ENCODE results near the gene OR10J5.
A peak's percentile ranks its signal among the peaks of the same experiment; 100 is the strongest.

OR10J5 gene

GRCh38 chr1:159493354-159493753, 42.5 kb downstream of the OR10J5 start:
- Histone ChIP-seq H3K27ac (ENCODE audit: low read depth, low read length) (no peak overlapping the region), H2AFZ (ENCODE audit: insufficient read depth, low read length, poor library complexity) (no peak overlapping the region), H3K79me1 (ENCODE audit: low read length) (no peaks in the 10 kb centered on the region), H3K36me3 (ENCODE audit: control insufficient read depth in 1 of 2, insufficient read depth in 2 of 2, low read length in 2 of 2) (no peaks in the 10 kb centered on the region), H3K4ac (ENCODE audit: low read depth, low read length) (no peak overlapping the region), H2AK5ac (ENCODE audit: low read length) (no peak overlapping the region), H3K9me3 (ENCODE audit: insufficient read depth, low read depth, low read length) (no peaks in the 10 kb centered on the region), H3K23ac (ENCODE audit: low read length) (no peak overlapping the region), H3K14ac (ENCODE audit: low read length) (no peak overlapping the region), H2BK120ac (ENCODE audit: insufficient read depth, low read length, poor library complexity) (no peak overlapping the region), H3K9ac (ENCODE audit: low read length) (no peak overlapping the region), H3K27me3 (ENCODE audit: insufficient read depth, low read length) (no peaks in the 10 kb centered on the region), H3K18ac (ENCODE audit: low read length) (no peak overlapping the region), H3K4me3 (ENCODE audit: low read depth, low read length) (no peak overlapping the region), H3K4me1 (ENCODE audit: control insufficient read depth in 1 of 2, insufficient read depth in 2 of 2, low read length in 2 of 2) (no peaks in the 10 kb centered on the region), H4K8ac (ENCODE audit: low read depth, low read length) (no peak overlapping the region), H2BK12ac (ENCODE audit: low read length) (no peak overlapping the region), H3K79me2 (ENCODE audit: control insufficient read depth, insufficient read depth, low read length, poor library complexity) (no peaks in the 10 kb centered on the region), H3K4me2 (ENCODE audit: low read length) (no peak overlapping the region), H2BK5ac (ENCODE audit: low read depth, low read length, poor library complexity) (no peak overlapping the region), H4K91ac (ENCODE audit: low read depth, low read length) (no peak overlapping the region), H4K12ac (ENCODE audit: low read depth, low read length) (no peak overlapping the region)
- no peak for DNase-seq
- WGBS (ENCODE audit: extremely low coverage, insufficient coverage, insufficient read length): no CpG with 5 or more reads among the region's 11 CpGs

GRCh38 chr1:159492575-159493323, 43.1 kb downstream of the OR10J5 start:
- no peak overlapping the region for H4K91ac ChIP-seq (ENCODE audit: low read depth, low read length)
- H3K4ac ChIP-seq (ENCODE audit: low read depth, low read length): no peak overlapping the region
- no peaks in the 10 kb centered on the region for H3K36me3 ChIP-seq (ENCODE audit: control insufficient read depth in 1 of 2, insufficient read depth in 2 of 2, low read length in 2 of 2)
- H2AK5ac ChIP-seq (ENCODE audit: low read length): no peak overlapping the region
- no peak overlapping the region for H3K23ac ChIP-seq (ENCODE audit: low read length)
- H3K4me2 ChIP-seq (ENCODE audit: low read length): no peak overlapping the region
- no peaks in the 10 kb centered on the region for H3K9me3 ChIP-seq (ENCODE audit: insufficient read depth, low read depth, low read length)
- no peak overlapping the region for H2BK12ac ChIP-seq (ENCODE audit: low read length)
- H3K4me3 ChIP-seq (ENCODE audit: low read depth, low read length): no peak overlapping the region
- no peak overlapping the region for H2BK5ac ChIP-seq (ENCODE audit: low read depth, low read length, poor library complexity)
- H3K79me2 ChIP-seq (ENCODE audit: control insufficient read depth, insufficient read depth, low read length, poor library complexity): no peaks in the 10 kb centered on the region
- H3K14ac ChIP-seq (ENCODE audit: low read length): no peak overlapping the region
- H2AFZ ChIP-seq (ENCODE audit: insufficient read depth, low read length, poor library complexity): no peak overlapping the region
- H3K4me1 ChIP-seq (ENCODE audit: control insufficient read depth in 1 of 2, insufficient read depth in 2 of 2, low read length in 2 of 2): no peaks in the 10 kb centered on the region
- no peak overlapping the region for H3K18ac ChIP-seq (ENCODE audit: low read length)
- H3K79me1 ChIP-seq (ENCODE audit: low read length): no peaks in the 10 kb centered on the region
- no peak overlapping the region for H4K8ac ChIP-seq (ENCODE audit: low read depth, low read length)
- no peak overlapping the region for H3K9ac ChIP-seq (ENCODE audit: low read length)
- H4K12ac ChIP-seq (ENCODE audit: low read depth, low read length): no peak overlapping the region
- no peak overlapping the region for H2BK120ac ChIP-seq (ENCODE audit: insufficient read depth, low read length, poor library complexity)
- WGBS (ENCODE audit: extremely low coverage, insufficient coverage, insufficient read length): no CpG with 5 or more reads among the region's 5 CpGs
- no peak overlapping the region for H3K27ac ChIP-seq (ENCODE audit: low read depth, low read length)
- no peaks in the 10 kb centered on the region for H3K27me3 ChIP-seq (ENCODE audit: insufficient read depth, low read length)
- DNase-seq: peak in 1 of 2 donors; percentile 74
